ENCODE data around the gene HPSE. TPM values are rescaled to one million over a fixed set of nuclear protein-coding genes. Genes with fewer than 3 reads are reported as not detected.
A peak's percentile ranks its signal among the peaks of the same experiment; 100 is the strongest.

The HPSE gene
- total and polyA plus RNA-seq, 2 of the 13 experiments (the other 11 are each of a cell fraction or from before 2014, with no cell fraction given): not detected

DNA sequence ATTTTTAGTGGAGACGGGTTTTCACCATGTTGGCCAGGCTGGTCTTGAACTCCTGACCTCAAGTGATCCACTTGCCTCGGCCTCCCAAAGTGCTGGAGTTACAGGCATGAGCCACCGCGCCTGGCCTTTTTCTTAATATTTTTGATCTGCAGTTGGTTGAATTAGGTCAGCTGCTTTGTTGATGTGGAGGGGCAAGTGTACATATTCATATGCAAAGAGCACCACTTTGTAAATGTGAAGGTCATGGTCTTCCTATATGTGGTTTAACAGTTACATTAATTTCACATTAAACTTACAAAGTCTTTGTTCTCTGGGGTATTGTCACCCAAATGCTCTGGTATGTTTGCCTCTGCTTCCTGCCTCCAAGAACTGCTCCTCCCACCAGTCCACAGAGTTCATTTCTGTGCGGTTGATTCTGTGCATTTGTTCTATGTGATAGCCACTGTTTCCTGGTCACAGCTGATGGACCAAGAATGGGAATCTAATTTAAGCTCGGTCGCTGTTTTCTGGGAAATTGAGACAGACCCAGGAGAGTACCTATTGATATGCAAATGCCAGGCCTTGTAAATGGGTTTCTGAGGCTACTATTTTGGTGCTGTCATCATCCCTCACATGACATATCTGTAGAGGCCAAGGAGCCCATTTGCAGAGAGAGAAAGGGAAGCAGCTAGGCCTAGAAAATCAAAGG lies 26.9 kb upstream of the HPSE start (continued):
- TF ChIP-seq, protein P1, sequence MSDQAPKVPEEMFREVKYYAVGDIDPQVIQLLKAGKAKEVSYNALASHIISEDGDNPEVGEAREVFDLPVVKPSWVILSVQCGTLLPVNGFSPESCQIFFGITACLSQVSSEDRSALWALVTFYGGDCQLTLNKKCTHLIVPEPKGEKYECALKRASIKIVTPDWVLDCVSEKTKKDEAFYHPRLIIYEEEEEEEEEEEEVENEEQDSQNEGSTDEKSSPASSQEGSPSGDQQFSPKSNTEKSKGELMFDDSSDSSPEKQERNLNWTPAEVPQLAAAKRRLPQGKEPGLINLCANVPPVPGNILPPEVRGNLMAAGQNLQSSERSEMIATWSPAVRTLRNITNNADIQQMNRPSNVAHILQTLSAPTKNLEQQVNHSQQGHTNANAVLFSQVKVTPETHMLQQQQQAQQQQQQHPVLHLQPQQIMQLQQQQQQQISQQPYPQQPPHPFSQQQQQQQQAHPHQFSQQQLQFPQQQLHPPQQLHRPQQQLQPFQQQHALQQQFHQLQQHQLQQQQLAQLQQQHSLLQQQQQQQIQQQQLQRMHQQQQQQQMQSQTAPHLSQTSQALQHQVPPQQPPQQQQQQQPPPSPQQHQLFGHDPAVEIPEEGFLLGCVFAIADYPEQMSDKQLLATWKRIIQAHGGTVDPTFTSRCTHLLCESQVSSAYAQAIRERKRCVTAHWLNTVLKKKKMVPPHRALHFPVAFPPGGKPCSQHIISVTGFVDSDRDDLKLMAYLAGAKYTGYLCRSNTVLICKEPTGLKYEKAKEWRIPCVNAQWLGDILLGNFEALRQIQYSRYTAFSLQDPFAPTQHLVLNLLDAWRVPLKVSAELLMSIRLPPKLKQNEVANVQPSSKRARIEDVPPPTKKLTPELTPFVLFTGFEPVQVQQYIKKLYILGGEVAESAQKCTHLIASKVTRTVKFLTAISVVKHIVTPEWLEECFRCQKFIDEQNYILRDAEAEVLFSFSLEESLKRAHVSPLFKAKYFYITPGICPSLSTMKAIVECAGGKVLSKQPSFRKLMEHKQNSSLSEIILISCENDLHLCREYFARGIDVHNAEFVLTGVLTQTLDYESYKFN (CRISPR knock-in tag; conservative IDR thresholded peaks at IDR 0.05): peak; percentile 90
- TF ChIP-seq, protein P2, sequence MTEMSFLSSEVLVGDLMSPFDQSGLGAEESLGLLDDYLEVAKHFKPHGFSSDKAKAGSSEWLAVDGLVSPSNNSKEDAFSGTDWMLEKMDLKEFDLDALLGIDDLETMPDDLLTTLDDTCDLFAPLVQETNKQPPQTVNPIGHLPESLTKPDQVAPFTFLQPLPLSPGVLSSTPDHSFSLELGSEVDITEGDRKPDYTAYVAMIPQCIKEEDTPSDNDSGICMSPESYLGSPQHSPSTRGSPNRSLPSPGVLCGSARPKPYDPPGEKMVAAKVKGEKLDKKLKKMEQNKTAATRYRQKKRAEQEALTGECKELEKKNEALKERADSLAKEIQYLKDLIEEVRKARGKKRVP (CRISPR knock-in tag; IDR thresholded peaks at IDR 0.05): 0 out of 4 replicates have a peak, but pooled peaks of 1 of the 2 experiments have one; percentile 21
- TF ChIP-seq PHF20 (CRISPR knock-in tag; IDR thresholded peaks at IDR 0.05) (no peak), MEIS2 (CRISPR knock-in tag; IDR thresholded peaks at IDR 0.05) (peak; percentile 34; the same call in 1 of the 2 replicates), RARA (CRISPR knock-in tag; IDR thresholded peaks at IDR 0.05) (peak; percentile 73), ZFP1 (CRISPR knock-in tag; IDR thresholded peaks at IDR 0.05) (no peak), SKI (IDR thresholded peaks at IDR 0.05; ENCODE audit: partially characterized antibody) (peak; percentile 16), CREB1 (IDR thresholded peaks at IDR 0.05) (no peak), CREB1 (CRISPR knock-in tag; IDR thresholded peaks at IDR 0.05) (peak; percentile 31), GATAD1 (CRISPR knock-in tag; IDR thresholded peaks at IDR 0.05) (peak; percentile 64; the same call in 1 of the 2 replicates), SNAPC2 (CRISPR knock-in tag; IDR thresholded peaks at IDR 0.05) (0 out of 2 replicates have a peak, but pooled peaks have one; percentile 26), NR2F1 (CRISPR knock-in tag; IDR thresholded peaks at IDR 0.05) (peak; percentile 8 to 55; a peak in 2 of 4 replicates), ELF1 (CRISPR knock-in tag; IDR thresholded peaks at IDR 0.05) (peak; percentile 60), NFIC (IDR thresholded peaks at IDR 0.05; ENCODE audit: low read length) (peak; percentile 58; the same call in 1 of the 2 replicates), ZNF660 (CRISPR knock-in tag; IDR thresholded peaks at IDR 0.05; ENCODE audit: borderline replicate concordance, low read depth) (no peak), NR2F6 (IDR thresholded peaks at IDR 0.05) (peak; percentile 81), NR2F6 (CRISPR knock-in tag; IDR thresholded peaks at IDR 0.05) (peak; percentile 67), POLR2G (IDR thresholded peaks at IDR 0.05; ENCODE audit: low read depth, low read length) (peak; percentile 55; the same call in 1 of the 2 replicates)
- TF ChIP-seq, protein P3, sequence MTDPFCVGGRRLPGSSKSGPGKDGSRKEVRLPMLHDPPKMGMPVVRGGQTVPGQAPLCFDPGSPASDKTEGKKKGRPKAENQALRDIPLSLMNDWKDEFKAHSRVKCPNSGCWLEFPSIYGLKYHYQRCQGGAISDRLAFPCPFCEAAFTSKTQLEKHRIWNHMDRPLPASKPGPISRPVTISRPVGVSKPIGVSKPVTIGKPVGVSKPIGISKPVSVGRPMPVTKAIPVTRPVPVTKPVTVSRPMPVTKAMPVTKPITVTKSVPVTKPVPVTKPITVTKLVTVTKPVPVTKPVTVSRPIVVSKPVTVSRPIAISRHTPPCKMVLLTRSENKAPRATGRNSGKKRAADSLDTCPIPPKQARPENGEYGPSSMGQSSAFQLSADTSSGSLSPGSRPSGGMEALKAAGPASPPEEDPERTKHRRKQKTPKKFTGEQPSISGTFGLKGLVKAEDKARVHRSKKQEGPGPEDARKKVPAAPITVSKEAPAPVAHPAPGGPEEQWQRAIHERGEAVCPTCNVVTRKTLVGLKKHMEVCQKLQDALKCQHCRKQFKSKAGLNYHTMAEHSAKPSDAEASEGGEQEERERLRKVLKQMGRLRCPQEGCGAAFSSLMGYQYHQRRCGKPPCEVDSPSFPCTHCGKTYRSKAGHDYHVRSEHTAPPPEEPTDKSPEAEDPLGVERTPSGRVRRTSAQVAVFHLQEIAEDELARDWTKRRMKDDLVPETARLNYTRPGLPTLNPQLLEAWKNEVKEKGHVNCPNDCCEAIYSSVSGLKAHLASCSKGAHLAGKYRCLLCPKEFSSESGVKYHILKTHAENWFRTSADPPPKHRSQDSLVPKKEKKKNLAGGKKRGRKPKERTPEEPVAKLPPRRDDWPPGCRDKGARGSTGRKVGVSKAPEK (CRISPR knock-in tag; IDR thresholded peaks at IDR 0.05; ENCODE audit: borderline replicate concordance): peak; percentile 54; the same call in 1 of the 2 replicates
- TF ChIP-seq, protein P4, sequence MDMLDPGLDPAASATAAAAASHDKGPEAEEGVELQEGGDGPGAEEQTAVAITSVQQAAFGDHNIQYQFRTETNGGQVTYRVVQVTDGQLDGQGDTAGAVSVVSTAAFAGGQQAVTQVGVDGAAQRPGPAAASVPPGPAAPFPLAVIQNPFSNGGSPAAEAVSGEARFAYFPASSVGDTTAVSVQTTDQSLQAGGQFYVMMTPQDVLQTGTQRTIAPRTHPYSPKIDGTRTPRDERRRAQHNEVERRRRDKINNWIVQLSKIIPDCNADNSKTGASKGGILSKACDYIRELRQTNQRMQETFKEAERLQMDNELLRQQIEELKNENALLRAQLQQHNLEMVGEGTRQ (IDR thresholded peaks at IDR 0.05; ENCODE audit: low read depth, low read length): no peak
- TF ChIP-seq, protein P4 (CRISPR knock-in tag; IDR thresholded peaks at IDR 0.05; ENCODE audit: borderline replicate concordance): peak; percentile 3; the same call in 1 of the 2 replicates

Data from HepG2 (cell line).